Measurements from ENCODE around the gene RABEP1.

The RABEP1 gene

DNA sequence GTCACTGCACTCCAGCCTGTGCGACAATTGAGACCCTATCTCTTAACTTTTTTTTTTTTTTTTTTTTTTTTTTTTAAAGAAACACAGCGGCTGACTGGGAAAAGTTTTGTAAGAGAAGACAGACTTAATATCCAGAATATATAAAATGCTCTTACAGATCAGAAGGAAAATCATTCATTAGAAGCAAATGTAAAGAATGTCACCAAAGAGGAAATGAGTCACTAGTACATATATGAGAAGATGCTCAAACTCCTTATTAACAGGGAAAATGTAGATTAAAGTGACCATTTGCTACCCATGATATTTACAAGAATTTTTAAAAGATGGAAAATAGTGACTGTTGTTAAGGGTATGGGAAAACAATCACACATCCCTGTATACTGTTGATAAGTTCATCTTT is 48.9 kb downstream of the RABEP1 start:
- H3K79me2 ChIP-seq (ENCODE audit: insufficient read depth, low read length): peaks cover 15% of the 10 kb centered on the region; the same call in 1 of the 2 replicates
- no peaks in the 10 kb centered on the region for H3K9me3 ChIP-seq (ENCODE audit: insufficient read depth, low read depth, low read length)
- no peak overlapping the region for H3K4me3 ChIP-seq (ENCODE audit: low read length, poor library complexity, severe bottlenecking)
- no peak overlapping the region for H3K9ac ChIP-seq (ENCODE audit: low read depth, low read length, poor library complexity, severe bottlenecking)
- H2AFZ ChIP-seq (ENCODE audit: low read length): no peak overlapping the region
- peaks cover 35% of the 10 kb centered on the region for H3K36me3 ChIP-seq (ENCODE audit: insufficient read depth, low read length)
- H3K27me3 ChIP-seq (ENCODE audit: insufficient read depth, low read length, poor library complexity, severe bottlenecking): no peaks in the 10 kb centered on the region
- H3K9me2 ChIP-seq (replicated peaks; ENCODE audit: low read depth, low read length): no peaks in the 10 kb centered on the region
- no peaks in the 10 kb centered on the region for H3F3A ChIP-seq (ENCODE audit: low read depth)
- peaks cover 9% of the 10 kb centered on the region for H3K4me1 ChIP-seq (ENCODE audit: insufficient read depth, low read length, poor library complexity, severe bottlenecking)
- TF ChIP-seq, protein P1, sequence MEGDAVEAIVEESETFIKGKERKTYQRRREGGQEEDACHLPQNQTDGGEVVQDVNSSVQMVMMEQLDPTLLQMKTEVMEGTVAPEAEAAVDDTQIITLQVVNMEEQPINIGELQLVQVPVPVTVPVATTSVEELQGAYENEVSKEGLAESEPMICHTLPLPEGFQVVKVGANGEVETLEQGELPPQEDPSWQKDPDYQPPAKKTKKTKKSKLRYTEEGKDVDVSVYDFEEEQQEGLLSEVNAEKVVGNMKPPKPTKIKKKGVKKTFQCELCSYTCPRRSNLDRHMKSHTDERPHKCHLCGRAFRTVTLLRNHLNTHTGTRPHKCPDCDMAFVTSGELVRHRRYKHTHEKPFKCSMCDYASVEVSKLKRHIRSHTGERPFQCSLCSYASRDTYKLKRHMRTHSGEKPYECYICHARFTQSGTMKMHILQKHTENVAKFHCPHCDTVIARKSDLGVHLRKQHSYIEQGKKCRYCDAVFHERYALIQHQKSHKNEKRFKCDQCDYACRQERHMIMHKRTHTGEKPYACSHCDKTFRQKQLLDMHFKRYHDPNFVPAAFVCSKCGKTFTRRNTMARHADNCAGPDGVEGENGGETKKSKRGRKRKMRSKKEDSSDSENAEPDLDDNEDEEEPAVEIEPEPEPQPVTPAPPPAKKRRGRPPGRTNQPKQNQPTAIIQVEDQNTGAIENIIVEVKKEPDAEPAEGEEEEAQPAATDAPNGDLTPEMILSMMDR (conservative IDR thresholded peaks at IDR 0.05; ENCODE audit: low read length): no peak
- no peak for TF ChIP-seq EZH2phosphoT487 (IDR thresholded peaks at IDR 0.05; ENCODE audit: borderline replicate concordance)
- H3K4me2 ChIP-seq (ENCODE audit: low read depth, low read length, poor library complexity, severe bottlenecking): no peak overlapping the region
- peaks cover 13% of the 10 kb centered on the region for H4K20me1 ChIP-seq (ENCODE audit: insufficient read depth, low read length, poor library complexity, severe bottlenecking)

DNA sequence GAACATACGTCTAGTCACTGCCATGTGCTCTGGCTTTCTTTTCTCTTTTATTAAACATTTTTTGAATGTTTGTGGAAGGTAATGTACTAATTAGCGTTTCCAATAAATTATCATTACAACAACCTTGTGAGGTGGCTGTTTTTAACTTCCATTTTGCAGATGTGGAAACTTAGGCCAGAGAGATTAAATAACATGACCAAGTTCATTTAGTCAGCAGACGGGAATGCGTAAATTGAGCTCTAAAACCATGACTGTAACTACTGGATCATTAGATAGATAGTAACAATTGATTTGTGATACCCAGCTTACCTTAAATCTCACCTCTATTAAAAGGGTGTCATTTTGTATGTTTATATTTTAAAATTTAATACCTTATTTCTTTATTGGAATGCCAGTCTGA is 49.4 kb downstream of the RABEP1 start:
- Histone ChIP-seq H3K36me3 (ENCODE audit: insufficient read depth, low read length) (peaks cover 40% of the 10 kb centered on the region), H3K4me1 (ENCODE audit: insufficient read depth, low read length, poor library complexity, severe bottlenecking) (peaks cover 9% of the 10 kb centered on the region), H4K20me1 (ENCODE audit: insufficient read depth, low read length, poor library complexity, severe bottlenecking) (peaks cover 13% of the 10 kb centered on the region), H3K4me3 (ENCODE audit: low read length, poor library complexity, severe bottlenecking) (no peak overlapping the region), H2AFZ (ENCODE audit: low read length) (no peak overlapping the region), H3K9me3 (ENCODE audit: insufficient read depth, low read depth, low read length) (no peaks in the 10 kb centered on the region), H3K4me2 (ENCODE audit: low read depth, low read length, poor library complexity, severe bottlenecking) (no peak overlapping the region), H3K27me3 (ENCODE audit: insufficient read depth, low read length, poor library complexity, severe bottlenecking) (no peaks in the 10 kb centered on the region), H3K9ac (ENCODE audit: low read depth, low read length, poor library complexity, severe bottlenecking) (no peak overlapping the region), H3K9me2 (replicated peaks; ENCODE audit: low read depth, low read length) (no peaks in the 10 kb centered on the region), H3K79me2 (ENCODE audit: insufficient read depth, low read length) (peaks cover 15% of the 10 kb centered on the region; the same call in 1 of the 2 replicates), H3F3A (ENCODE audit: low read depth) (no peaks in the 10 kb centered on the region)
- TF ChIP-seq EZH2phosphoT487 (IDR thresholded peaks at IDR 0.05; ENCODE audit: borderline replicate concordance): no peak
- TF ChIP-seq, protein P1 (conservative IDR thresholded peaks at IDR 0.05; ENCODE audit: low read length): no peak

DNA sequence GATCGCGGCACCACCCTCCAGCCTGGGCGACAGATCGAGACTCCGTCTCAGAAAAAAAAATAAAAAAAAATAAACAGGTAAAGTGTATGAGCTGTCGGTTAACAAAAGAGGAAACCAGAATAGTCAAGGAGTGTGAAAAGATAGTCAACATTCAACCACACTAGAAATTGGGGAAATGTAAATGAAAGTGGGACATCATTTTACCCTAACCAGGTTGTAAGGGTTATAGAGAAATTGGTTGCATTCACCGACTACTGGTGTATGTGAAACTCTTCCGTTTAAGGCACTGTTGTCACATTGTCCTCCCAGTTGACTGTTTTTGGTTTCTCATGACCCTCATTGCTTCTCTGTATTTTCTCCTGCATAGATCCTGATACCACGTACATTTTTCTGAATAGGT is 62.8 kb downstream of the RABEP1 start:
- TF ChIP-seq EZH2phosphoT487 (IDR thresholded peaks at IDR 0.05; ENCODE audit: borderline replicate concordance): no peak
- TF ChIP-seq, protein P1 (conservative IDR thresholded peaks at IDR 0.05; ENCODE audit: low read length): no peak
- Histone ChIP-seq H3K36me3 (ENCODE audit: insufficient read depth, low read length) (peaks cover 42% of the 10 kb centered on the region), H3K9ac (ENCODE audit: low read depth, low read length, poor library complexity, severe bottlenecking) (no peak overlapping the region), H3K9me2 (replicated peaks; ENCODE audit: low read depth, low read length) (no peaks in the 10 kb centered on the region), H3K4me3 (ENCODE audit: low read length, poor library complexity, severe bottlenecking) (no peak overlapping the region), H3K27me3 (ENCODE audit: insufficient read depth, low read length, poor library complexity, severe bottlenecking) (no peaks in the 10 kb centered on the region), H2AFZ (ENCODE audit: low read length) (no peak overlapping the region), H3K9me3 (ENCODE audit: insufficient read depth, low read depth, low read length) (no peaks in the 10 kb centered on the region), H3F3A (ENCODE audit: low read depth) (no peaks in the 10 kb centered on the region), H3K79me2 (ENCODE audit: insufficient read depth, low read length) (no peaks in the 10 kb centered on the region), H4K20me1 (ENCODE audit: insufficient read depth, low read length, poor library complexity, severe bottlenecking) (no peaks in the 10 kb centered on the region), H3K4me1 (ENCODE audit: insufficient read depth, low read length, poor library complexity, severe bottlenecking) (no peaks in the 10 kb centered on the region), H3K4me2 (ENCODE audit: low read depth, low read length, poor library complexity, severe bottlenecking) (no peak overlapping the region)
